AG20443 (cell line): ENCODE data around the gene PLA2G7.
"Not testable (repeated sequence)": the region's sequence is repeated elsewhere in the genome, so short reads cannot be mapped to it uniquely, and the experiment has no call there.

Experiments
- DNase-seq: peaks from one replicate; pipeline ENCODE4 v3.0.0; 2012; ENCODE audit warnings: low spot score, mixed read lengths

Gene PLA2G7

DNA sequence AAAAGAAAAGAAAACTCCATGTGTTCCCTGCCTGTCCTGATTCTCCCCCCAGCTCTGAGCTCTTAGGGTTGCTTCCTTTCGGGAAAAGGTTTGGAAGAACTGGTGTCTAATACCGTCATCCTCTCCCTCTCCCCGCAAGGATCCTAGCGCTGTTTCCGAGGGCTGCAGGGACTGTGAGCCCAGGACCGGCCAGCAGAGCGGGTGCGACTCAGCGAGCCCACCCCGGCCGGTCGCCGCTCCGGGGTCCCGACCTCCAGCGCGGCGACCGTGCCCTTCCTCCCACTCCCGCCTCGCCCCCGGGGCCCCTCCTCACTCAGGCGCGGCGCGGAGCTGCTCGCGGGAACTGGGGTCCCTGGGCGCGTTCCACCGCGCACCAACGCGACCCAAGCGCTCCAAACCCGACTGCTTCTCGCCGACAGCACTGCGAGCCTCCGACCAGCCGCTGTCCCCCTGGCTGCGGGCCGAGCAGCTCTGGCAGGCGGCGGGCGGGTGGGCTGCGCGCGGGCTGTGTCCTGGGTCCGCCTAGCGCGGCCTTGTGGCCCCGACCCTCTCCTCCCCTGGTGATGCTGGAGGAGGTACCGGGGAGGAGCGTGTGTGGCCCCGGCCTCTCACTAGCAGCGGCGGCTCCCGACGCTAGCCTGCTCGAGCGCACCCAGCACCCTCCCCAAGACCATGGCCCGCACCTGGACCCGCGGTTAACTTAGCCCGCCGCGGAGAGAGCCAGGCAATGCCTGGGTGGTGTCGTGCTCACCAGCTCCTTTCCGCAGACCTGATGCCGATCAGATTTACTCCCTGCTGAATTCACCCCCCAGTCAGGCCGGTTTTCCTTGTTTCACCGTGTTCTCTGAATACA, at the start of gene PLA2G7:
TSS of gene PLA2G7 (minus strand) at position 509 of the 853 bp plus-strand sequence. CDS start 12,484 bp downstream, outside the sequence.
- peak; percentile 49 for DNase-seq

DNA sequence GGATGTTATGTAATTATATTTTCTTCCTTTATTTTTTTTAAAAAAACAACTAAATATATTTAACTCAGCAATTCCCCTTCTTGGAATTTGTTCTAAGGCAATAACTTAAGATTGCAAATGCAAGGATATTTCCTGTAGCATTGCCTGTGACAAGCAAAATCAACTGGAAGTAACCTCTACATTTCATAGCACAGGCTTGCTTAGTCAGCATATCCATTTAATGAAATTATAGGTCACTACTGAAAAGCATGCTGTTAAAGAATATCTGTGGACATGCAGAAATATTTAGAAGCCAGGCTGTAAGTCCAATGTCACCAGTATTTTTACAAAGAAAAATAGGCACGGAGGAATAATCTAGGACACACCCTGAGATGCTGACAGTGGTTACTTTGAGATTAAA, 49.4 kb upstream of the PLA2G7 start:
- no peak for DNase-seq

DNA sequence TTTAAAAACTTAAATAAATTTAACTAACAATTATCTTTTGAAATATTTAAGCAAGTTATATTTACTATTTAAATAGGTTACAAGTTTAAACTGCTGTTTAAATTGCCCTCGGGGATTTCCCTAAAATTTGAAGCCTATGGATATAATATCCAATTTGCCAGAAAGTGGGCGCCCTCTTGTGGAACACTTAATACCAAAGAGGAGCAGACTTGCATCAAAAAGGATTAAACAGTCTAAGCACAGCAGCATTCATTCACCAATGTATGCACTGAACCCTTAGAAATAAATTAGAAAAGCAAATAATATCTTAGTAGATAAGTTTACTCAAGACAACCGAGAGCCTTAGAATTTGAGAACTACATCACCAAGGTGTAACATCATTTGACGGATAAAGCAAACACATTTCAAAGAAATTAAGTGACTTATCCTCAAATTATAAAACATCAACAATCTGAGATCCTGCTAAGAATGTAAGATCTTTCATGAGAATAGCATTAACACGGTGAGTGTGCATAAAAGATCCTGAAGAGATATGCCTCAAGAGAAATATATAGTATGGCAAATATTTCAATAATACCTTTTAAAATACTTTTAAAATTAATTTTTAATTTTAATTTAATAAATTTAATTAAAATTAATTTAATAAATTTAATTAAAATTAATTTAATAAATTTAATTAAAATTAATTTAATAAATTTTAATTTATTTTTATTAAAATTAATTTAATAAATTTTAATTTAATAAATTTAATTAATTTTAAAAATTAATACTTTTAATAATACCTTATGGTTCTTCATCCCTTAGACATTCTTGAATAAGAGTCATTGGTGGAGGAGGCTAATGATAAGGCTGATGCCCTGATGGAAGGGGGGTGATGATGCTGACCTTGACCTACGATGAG, 46.6 kb upstream of the PLA2G7 start:
- peak; percentile 37 for DNase-seq

DNA sequence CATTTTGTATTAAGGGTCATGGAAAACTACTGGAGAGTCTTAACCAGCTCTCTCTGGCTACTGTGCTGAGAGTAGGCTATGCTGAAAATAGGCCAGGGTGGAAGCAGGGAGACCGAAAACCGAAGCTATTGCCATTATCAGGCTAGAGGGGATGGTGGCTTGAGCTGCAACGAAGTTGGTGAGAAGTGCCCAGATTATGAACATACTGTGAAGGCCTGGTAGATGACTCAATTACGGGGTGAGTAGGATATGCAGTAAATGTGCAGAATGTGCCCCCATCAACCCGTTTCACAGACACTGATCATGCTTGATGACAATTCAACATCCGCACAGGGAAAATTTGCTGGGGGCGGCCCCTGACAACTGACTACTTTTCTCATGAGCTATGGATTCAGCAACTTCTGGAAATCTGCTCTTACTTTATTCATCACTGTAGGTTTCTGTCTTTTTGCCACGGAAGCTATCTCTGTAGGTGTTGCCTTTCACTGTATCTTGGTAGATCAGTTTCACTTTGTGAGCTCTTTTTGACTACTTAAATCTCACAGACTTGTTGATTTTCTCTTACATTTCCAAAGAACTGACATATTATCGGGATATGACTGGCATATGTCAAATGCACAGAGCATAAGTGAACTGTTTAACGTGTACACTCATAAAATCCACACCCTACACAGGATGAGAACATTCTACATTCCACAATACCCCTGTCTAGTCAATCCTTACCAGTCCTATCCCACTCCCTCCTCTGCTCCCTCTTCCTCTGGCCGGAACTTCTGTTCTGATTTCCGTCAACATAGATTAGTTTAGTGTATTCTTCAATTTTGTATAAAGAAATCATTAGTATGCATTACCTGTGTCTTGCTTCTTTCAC, 42.5 kb upstream of the PLA2G7 start:
- DNase-seq: no peak

DNA sequence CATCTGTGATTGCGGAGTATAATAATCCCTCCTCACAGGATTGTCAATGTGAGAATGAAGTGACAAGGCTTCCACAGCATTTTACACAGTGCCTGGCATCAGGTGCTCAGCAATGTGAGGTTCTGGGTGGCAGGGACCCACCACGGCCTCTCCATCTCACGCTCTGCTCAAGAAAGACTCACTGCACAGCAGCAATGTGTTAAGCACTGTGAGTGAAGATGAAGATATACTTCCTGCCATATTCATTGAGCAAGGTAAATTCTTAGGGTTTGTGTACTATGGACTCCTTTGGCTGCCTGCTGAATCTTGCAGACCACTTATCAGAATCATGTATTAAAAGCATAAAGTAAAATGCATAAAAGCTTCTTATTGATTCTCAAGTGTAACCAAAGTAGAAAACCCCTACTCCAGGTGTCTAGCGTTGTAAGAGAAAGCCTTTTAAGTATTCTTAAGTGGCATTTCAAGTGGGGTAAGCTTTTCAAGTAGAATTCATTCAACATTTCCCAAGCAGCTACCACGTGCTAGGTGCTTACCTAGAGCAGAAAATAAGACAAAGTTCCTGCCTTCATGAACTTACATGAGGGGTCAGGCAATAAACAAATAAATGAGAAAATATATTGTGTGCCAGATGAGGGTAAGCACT, 41.0 kb upstream of the PLA2G7 start:
- DNase-seq: no peak

DNA sequence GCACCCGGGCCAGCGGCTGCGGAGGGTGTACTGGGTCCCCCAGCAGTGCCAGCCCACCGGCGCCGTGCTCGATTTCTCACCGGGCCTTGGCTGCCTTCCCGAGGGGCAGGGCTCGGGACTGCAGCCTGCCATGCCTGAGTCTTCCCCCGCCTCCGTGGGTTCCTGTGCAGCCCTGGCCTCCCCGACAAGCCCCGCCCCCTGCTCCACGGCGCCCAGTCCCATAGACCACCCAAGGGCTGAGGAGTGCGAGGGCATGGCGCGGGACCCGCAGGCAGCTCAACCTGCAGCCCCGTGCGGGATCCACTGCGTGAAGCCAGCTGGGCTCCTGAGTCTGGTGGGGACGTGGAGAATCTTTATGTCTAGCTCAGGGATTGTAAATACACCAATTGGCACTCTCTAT, 39.6 kb upstream of the PLA2G7 start:
- not testable (repeated sequence) for DNase-seq

DNA sequence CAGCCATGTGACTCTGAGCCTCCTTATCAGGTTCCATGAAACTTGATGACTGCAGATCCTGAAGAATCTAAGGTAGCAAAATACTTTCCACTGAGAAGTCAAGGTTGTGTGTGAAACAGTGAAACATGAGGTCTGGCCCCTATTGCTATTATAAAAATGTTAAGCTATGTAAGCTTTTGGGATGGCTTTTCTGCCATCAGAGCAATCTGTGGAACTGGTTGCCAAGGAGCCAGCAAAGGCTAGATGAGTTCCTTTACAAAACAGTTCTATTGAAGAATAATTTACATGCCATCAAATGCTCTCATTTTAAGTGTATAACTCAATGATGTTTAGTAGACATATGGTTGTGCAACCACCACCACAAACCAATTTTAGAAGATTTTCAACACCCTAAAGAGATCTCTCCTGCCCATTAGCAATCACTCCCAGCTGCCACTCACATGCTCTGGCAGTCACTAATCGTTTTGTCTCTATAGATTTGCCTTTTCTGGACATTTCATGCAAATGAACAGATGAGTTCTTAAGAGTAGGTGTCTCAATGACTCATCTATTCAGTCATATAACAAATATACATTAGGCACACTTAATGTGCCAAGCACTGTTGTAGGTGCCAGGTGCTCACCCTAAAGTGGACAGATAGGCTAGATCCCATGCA, 38.2 kb upstream of the PLA2G7 start:
- no peak for DNase-seq

DNA sequence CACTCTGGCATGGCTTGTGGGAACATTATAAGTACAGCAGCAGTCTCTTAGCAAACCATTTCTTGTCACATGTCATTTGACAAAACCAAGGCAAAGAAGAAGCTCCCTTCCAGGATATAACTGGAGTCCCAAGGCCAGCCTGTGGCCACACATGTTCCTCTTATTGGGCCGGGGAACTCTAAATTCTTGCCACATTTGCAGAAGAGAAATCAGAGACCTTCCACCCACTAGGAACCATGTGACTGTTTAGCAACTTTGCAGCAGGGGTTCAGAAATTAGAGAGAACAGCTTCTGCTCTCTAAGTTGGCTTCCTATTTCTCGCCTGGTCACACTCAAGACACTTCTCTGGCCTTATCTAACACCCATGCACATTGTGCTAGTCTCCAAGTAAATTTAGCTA, 37.6 kb upstream of the PLA2G7 start:
- DNase-seq: no peak

DNA sequence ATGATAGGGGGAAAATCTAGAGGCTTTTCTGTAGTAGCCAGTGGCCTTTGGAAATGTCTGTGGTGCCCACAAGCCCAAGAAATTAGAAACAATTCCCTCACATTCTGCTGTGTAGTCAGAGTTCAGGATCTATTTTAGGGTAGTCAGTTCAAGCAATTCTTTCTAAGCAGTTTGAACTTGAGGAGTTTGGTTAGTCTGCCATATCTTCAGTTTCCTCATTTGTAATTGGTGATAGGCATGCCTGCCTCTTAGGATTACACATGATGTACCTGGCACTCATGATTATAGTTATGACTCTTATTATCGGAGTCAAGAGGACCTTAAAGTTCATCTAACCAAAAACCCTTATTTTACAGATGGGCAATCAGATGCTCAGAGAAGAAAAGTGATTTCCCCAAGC, 36.8 kb upstream of the PLA2G7 start:
- DNase-seq: no peak

DNA sequence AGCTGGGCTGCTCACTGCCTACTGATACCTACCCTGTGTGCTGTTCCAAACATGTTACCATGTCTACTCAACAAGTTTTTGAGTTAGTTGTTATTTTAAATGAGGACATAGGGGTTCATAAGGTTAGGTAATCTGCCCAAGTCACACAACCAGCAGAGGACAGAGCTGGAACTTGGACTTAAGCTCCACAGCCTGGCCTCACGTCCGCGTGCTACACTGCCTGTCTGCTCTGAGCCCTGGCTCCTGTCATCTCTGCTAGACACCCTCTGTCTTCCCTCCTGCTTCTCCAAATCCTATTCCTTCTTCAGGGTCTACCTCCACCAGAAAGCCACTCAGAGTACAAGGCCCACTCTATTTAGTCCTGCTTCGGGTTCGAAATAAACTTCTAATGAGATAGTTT, 29.8 kb upstream of the PLA2G7 start:
- DNase-seq: no peak

DNA sequence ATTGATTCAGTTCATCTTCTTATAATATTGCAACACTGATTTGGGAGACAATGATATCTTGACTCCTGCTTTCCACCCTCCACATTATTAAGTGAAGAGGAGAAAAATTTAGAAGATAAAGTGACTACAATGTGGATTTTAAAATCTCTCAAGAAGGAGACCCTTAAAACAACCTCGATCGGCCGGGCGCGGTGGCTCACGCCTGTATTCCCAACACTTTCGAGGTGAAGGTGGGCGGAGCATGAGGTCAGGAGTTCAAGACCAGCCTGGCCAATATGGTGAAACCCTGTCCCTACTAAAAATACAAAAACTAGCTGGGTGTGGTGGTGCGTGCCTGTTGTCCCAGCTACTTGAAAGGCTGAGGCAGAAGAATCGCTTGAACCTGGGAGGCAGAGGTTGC, 29.1 kb upstream of the PLA2G7 start:
- DNase-seq: not testable (repeated sequence)

DNA sequence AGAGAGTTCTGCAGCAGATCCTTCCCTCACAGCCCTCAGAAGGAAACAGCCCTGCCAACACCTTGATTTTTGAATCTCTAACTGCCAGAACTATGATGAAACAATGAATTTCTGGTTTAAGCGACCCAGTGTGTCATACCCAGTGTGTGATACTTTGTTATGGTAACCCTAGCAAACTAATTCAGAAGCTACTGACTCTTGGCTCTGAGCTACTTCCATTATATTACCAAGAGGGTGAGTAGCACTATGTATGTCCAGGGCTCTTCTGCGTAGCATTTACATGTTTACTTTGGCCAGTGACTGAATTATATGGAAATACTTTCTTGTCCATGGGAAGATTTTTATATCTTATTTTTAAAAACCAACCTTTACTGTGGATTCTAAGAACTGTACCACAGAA, 28.3 kb upstream of the PLA2G7 start:
- DNase-seq: no peak

DNA sequence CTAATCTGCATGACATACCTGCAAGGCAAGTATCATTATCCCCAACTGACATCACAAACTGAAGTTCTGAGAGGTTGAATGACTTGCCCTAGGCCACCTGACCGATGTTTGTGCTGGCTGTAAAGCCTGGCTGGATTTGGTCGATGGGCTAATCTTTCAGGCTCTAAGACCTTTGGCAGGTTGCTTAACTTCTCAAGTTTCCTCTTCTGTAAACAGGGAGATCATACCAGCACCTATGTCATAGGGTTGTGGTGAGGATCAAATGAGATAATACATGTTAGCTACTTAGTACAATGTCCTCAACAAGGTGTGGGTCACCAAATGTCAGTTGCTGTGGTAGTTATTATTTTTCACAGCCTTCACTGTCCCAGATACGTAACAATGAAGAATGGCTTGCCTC, 25.8 kb upstream of the PLA2G7 start:
- no peak for DNase-seq

DNA sequence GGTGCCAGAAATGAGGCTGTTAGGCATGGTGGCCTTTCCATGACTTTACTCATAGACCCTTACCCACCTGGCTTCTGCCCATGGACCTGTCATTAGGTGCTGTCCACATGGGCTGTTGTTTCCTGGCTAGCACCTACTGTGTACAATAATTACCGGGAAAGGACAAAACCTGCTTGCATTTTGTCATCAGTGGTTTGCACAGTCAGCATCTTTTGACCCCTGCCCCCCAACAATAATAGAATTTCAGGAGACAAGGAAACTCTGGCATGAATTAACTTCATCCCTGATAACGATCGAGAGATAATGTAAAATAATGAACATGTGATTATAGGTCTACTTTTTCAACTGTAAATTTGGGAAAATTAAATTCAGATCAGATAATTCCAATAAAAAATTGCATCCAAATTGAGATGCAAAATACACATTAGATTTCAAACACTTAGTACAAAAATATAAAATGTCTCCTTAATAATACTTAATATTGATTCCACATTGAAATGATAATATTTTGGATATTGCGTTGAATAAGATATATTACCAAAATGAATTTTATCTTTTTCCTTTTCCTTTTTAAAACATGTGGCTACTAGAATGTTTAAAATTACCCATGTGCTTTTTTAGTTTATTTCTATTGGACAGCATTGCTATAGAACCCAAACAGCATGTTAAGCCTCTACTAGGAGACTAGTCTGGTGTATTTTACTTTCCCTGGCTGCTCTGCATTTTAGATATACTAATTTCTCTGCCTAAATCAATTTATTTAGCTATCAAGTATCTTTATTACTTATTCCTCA, 24.0 kb upstream of the PLA2G7 start:
- DNase-seq: no peak

DNA sequence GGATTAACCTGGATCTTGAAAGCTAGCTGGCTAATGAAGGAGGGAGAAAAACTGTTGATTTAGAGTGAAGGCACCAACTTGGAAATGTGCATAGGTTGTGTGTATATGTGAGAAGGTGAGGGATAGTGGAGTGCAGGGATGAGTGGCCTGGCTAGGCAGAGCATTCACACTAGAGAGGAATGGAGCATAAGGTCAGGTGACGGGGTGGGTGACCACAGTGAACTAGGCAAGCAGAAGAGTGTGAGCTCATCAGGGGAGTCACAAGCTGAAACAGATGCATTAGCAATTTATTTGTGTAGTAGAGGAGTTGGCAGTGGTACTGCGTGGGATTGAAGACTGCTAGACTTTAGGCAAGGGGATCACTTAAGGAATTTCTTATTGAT, 22.0 kb upstream of the PLA2G7 start:
- DNase-seq: no peak

DNA sequence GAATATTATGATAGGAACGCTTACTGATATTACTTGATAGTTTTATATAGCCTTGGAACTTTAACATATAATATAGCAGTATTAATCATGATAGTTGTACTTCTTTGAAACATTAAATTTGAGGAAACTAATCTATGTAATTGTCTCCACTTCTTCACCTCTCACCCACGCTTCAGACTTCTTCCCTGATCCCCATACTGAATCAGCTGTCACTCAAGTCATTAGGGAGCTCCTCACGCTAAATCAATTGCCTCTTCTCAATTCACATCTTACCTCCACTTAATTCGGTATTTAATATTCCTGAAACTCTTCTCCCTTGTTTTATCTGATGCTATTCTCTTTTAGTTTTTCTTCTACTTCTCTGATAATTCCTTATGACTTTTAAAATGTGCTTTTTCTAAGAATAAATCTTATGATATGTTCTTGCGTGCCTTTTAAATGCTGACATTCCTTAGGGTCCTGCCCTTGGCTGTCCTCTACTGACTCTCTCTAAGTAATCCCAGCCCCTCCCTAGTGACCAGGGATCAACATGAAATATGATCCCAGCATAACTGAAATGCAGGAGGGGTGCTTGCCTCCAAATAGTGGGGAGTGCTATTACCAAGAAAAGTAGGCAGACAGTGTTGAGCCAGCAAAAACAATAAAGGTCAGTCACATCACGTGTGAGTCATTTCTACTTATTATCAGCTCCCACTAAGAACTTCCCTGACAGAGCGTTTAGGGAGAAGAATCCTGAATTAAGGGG, 21.5 kb upstream of the PLA2G7 start:
- DNase-seq: no peak

DNA sequence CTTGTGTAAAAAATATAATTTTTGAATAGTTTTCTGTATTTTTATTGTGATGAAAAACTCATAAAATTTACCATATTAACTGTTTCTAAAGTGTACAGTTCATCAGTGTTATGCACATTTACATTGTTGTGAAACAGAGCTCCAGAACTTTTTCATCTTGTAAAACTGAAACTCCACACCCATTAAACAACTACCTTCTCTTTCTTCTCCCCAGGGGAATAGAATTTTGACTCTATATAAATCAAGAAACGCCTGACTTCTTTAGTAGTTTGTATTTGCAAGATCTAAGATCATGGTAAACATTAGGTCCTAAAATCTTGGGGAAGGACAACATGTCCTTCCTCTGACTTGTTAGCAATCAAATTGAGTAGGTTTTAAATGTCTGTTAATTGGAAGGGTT, 20.7 kb upstream of the PLA2G7 start:
- DNase-seq: no peak

DNA sequence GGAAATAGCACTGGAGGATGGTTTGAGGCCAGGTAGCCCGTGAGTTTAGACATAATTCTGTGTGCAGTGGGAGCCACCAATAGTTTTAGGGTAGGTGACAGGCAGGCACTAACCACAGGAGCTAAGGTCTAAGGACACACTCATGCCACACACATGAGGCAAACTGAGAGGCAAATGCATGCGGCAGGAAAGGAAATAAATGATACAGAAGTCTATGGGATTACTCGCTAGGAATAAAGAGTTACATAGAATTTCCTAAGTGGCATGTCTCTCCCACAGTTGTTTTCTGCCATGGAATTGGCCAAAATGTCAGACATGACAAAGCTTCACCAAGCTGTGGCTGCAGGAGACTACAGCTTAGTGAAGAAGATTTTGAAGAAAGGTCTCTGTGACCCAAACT, 16.5 kb upstream of the PLA2G7 start:
- DNase-seq: no peak

DNA sequence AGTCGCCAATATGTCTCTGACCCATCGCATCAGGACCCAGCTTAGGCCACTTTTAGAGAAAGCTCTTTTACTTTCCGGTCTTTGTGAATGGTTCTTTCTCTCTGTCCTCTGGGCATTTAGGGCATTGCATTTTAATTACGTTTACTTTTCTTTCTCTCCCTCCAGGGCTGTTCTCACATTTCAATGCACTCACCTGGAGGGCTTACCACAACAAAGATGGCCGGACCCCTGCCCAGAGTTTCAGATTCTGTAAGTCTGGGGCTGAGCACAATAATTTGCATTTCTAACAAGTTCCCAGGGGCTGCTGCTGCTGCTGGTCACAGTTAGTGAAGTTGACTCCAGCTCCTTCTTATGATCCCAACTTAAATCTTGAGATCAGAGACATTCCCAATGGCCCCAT, 14.6 kb upstream of the PLA2G7 start:
- no peak for DNase-seq
